H1 (cell line): Measurements from ENCODE around the gene CDKN1A. TPM values are rescaled to one million over a fixed set of nuclear protein-coding genes. Genes with fewer than 3 reads are reported as not detected.

ENCODE experiments used
- CTCF ChIA-PET: fragments of 300-600 bp; sonication (Branson Sonifier 250); formaldehyde crosslinking; loops from one replicate; lab custom pipeline; 2021; ENCODE audit not compliant: partially characterized antibody; lab: Charles Lee
- POLR2A ChIA-PET: fragments of 300-600 bp; sonication (Branson Sonifier 250); formaldehyde crosslinking; loops from one replicate; lab custom pipeline; 2021; ENCODE audit warnings: inconsistent platforms; ENCODE audit not compliant: partially characterized antibody; lab: Charles Lee
- DNase-seq, 2 experiments: peaks; one replicate each; pipeline versions ENCODE4 v3.0.0 to v3.0.0-alpha.2; 2010 to 2022; ENCODE audit warnings: low spot score in 2 of 2, low read depth in 1 of 2, mixed read lengths in 1 of 2
- FAIRE-seq: peaks from 2 replicates; lab custom pipeline; 2011; peaks lifted over from hg19 to GRCh38; lab: Jason Lieb, UNC
- H2AFZ ChIP-seq: 2 replicates; pipeline ENCODE4 v1.8.1; 2012; ENCODE audit warnings: low read length, inconsistent platforms
- H2AK5ac ChIP-seq: 2 replicates; pipeline ENCODE4 v1.6.1; 2013; ENCODE audit warnings: low read depth, low read length
- H2BK120ac ChIP-seq: replicated peaks from 2 replicates; pipeline ENCODE3; 2013; ENCODE audit warnings: low read depth, low read length, inconsistent platforms
- H2BK12ac ChIP-seq: 2 replicates; pipeline ENCODE4 v1.6.1; 2013; ENCODE audit warnings: low read depth, low read length
- H2BK15ac ChIP-seq: 2 replicates; pipeline ENCODE4 v1.6.1; 2013; ENCODE audit warnings: low read length
- H2BK20ac ChIP-seq: 2 replicates; pipeline ENCODE4 v1.6.1; 2013; ENCODE audit warnings: low read length
- H2BK5ac ChIP-seq: 2 replicates; pipeline ENCODE4 v1.6.1; 2013; ENCODE audit warnings: low read depth, low read length
- H3K14ac ChIP-seq: 2 replicates; pipeline ENCODE4 v1.6.1; 2013; ENCODE audit warnings: inconsistent platforms; ENCODE audit not compliant: insufficient read length
- H3K18ac ChIP-seq: 2 replicates; pipeline ENCODE4 v1.6.1; 2013; ENCODE audit warnings: low read length; ENCODE audit errors: extremely low read depth
- H3K23ac ChIP-seq: 2 replicates; pipeline ENCODE4 v1.6.1; 2013; ENCODE audit warnings: inconsistent platforms; ENCODE audit not compliant: insufficient read length
- H3K23me2 ChIP-seq: 2 replicates; pipeline ENCODE4 v1.6.1; 2013; ENCODE audit warnings: low read depth, low read length
- H3K27ac ChIP-seq: 2 replicates; pipeline ENCODE4 v1.6.1; 2011; ENCODE audit warnings: low read depth, low read length, inconsistent platforms
- H3K27me3 ChIP-seq, 4 experiments: replicated peaks in 1 of 4; 1 replicate in 1 of 4; 2 replicates in 3 of 4; pipeline versions ENCODE4 v1.6.1 to v1.8.1; 2011 to 2013; ENCODE audit warnings: low read length in 3 of 4, mild to moderate bottlenecking in 3 of 4, inconsistent platforms in 2 of 4, mixed read lengths in 2 of 4, moderate library complexity in 1 of 4; ENCODE audit not compliant: control insufficient read depth in 3 of 4, insufficient read depth in 3 of 4; ENCODE audit errors: extremely low read depth in 1 of 4
- H3K36me3 ChIP-seq, 4 experiments: 2 replicates each; pipeline versions ENCODE4 v1.6.1 to v1.8.1; 2011 to 2013; ENCODE audit warnings: mild to moderate bottlenecking in 4 of 4, low read length in 3 of 4, moderate library complexity in 2 of 4, control low read depth in 1 of 4, inconsistent platforms in 1 of 4; ENCODE audit not compliant: insufficient read depth in 4 of 4, control insufficient read depth in 2 of 4
- H3K4ac ChIP-seq: replicated peaks from 2 replicates; pipeline ENCODE3; 2013; ENCODE audit warnings: low read length, low read depth, mixed read lengths, inconsistent platforms; ENCODE audit not compliant: insufficient read length
- H3K4me1 ChIP-seq, 4 experiments: replicated peaks in 1 of 4; 1 replicate in 1 of 4; 2 replicates in 3 of 4; pipeline versions ENCODE4 v1.6.1 to v1.8.1; 2011 to 2013; ENCODE audit warnings: low read length in 3 of 4, inconsistent platforms in 2 of 4, mixed read lengths in 1 of 4; ENCODE audit not compliant: insufficient read depth in 4 of 4, control insufficient read depth in 3 of 4
- H3K4me2 ChIP-seq, 2 experiments: 2 replicates each; pipeline versions ENCODE4 v1.6.1 to v1.8.1; 2011 to 2013; ENCODE audit warnings: low read depth in 2 of 2, low read length in 2 of 2, control low read depth in 1 of 2, inconsistent platforms in 1 of 2, mild to moderate bottlenecking in 1 of 2; ENCODE audit not compliant: insufficient read depth in 1 of 2
- H3K4me3 ChIP-seq, 4 experiments: fragments of 200-600, 300-600 bp in 1 of 4; sonication (generic), shearing (Covaris generic), sonication (Bioruptor Twin) in 1 of 4; 2 replicates each; pipeline versions ENCODE4 v1.5.1 to v1.8.1; 2011 to 2016; ENCODE audit warnings: low read length in 4 of 4, low read depth in 3 of 4, control low read depth in 2 of 4, inconsistent platforms in 2 of 4, mild to moderate bottlenecking in 2 of 4, mixed read lengths in 1 of 4, moderate library complexity in 1 of 4; ENCODE audit not compliant: insufficient read depth in 2 of 4; ENCODE audit errors: extremely low read depth in 1 of 4
- H3K56ac ChIP-seq: replicated peaks from 2 replicates; pipeline ENCODE3; 2013; ENCODE audit warnings: low read depth, mild to moderate bottlenecking, mixed read lengths, low read length, inconsistent platforms; ENCODE audit not compliant: insufficient read length
- H3K79me1 ChIP-seq: 2 replicates; pipeline ENCODE4 v1.6.1; 2013; ENCODE audit warnings: low read depth, low read length, control low read depth
- H3K79me2 ChIP-seq, 2 experiments: 2 replicates each; pipeline versions ENCODE4 v1.6.1 to v1.8.1; 2012 to 2013; ENCODE audit warnings: low read length in 2 of 2, mild to moderate bottlenecking in 2 of 2, inconsistent platforms in 1 of 2; ENCODE audit not compliant: insufficient read depth in 2 of 2, control insufficient read depth in 1 of 2
- H3K9ac ChIP-seq, 4 experiments: replicated peaks in 1 of 4; 1 replicate in 1 of 4; 2 replicates in 3 of 4; pipeline versions ENCODE4 v1.6.1 to v1.8.1; 2011 to 2013; ENCODE audit warnings: low read depth in 3 of 4, low read length in 3 of 4, control low read depth in 2 of 4, mild to moderate bottlenecking in 2 of 4, moderate library complexity in 2 of 4, inconsistent platforms in 1 of 4; ENCODE audit errors: extremely low read depth in 1 of 4
- H3K9me3 ChIP-seq, 2 experiments: 2 replicates each; pipeline versions ENCODE4 v1.6.1 to v1.8.1; 2012 to 2013; ENCODE audit warnings: mild to moderate bottlenecking in 2 of 2, moderate library complexity in 2 of 2, control low read depth in 1 of 2, inconsistent platforms in 1 of 2, low read depth in 1 of 2, low read length in 1 of 2, mixed read lengths in 1 of 2; ENCODE audit not compliant: insufficient read depth in 2 of 2
- H4K20me1 ChIP-seq, 2 experiments: replicated peaks in 1 of 2; 2 replicates each; pipeline versions ENCODE3 to v1.8.1; 2011 to 2013; ENCODE audit warnings: inconsistent platforms in 2 of 2, low read length in 2 of 2, mild to moderate bottlenecking in 1 of 2; ENCODE audit not compliant: insufficient read depth in 2 of 2, control insufficient read depth in 1 of 2
- H4K5ac ChIP-seq: 2 replicates; pipeline ENCODE4 v1.6.1; 2013; ENCODE audit warnings: low read length, low read depth, mixed read lengths, inconsistent platforms; ENCODE audit not compliant: insufficient read length
- H4K8ac ChIP-seq: 2 replicates; pipeline ENCODE4 v1.8.0; 2013; ENCODE audit warnings: mild to moderate bottlenecking, moderate library complexity, low read length, inconsistent platforms; ENCODE audit not compliant: insufficient read depth; ENCODE audit errors: extremely low read depth
- H4K91ac ChIP-seq: replicated peaks from 2 replicates; pipeline ENCODE3; 2013; ENCODE audit warnings: low read length, mixed read lengths, inconsistent platforms; ENCODE audit not compliant: insufficient read length
- CBX8 ChIP-seq: fragments of 300-800, 300-1000 bp; sonication (generic); IDR thresholded peaks from 2 replicates; pipeline ENCODE4 v1.7.1; 2016; ENCODE audit warnings: low read depth, low read length, borderline replicate concordance
- EZH2 ChIP-seq: fragments of 200-600 bp; sonication (generic); IDR thresholded peaks from 2 replicates; pipeline ENCODE4 v1.7.1; 2012; ENCODE audit warnings: low read depth, mild to moderate bottlenecking, moderate library complexity, low read length, inconsistent platforms; ENCODE audit not compliant: severe bottlenecking
- PHF8 ChIP-seq: fragments of 200-600 bp; sonication (generic); conservative IDR thresholded peaks from 2 replicates; pipeline ENCODE4 v1.7.1; 2012; ENCODE audit warnings: low read depth, mild to moderate bottlenecking, inconsistent platforms, low read length, moderate library complexity
- SIX5 ChIP-seq: IDR thresholded peaks from 2 replicates; pipeline ENCODE4 v1.6.1; 2011; ENCODE audit warnings: mild to moderate bottlenecking, low read depth, low read length
- SP4 ChIP-seq: IDR thresholded peaks from 2 replicates; pipeline ENCODE4 v1.6.1; 2012; ENCODE audit warnings: low read length, inconsistent platforms
- TAF7 ChIP-seq: optimal IDR thresholded peaks from 2 replicates; pipeline ENCODE3; 2011; ENCODE audit warnings: low read depth, mild to moderate bottlenecking, inconsistent platforms, low read length, moderate library complexity, borderline replicate concordance
- WGBS, 2 experiments: shearing (Covaris generic) in 1 of 2; methylation state at CpG; one replicate each; pipeline versions ENCODE4 v1.1.6 to v1.1.7; 2013 to 2015; ENCODE audit warnings: low lambda C conversion rate in 2 of 2, mixed read lengths in 2 of 2, inconsistent platforms in 1 of 2, low coverage in 1 of 2, missing lambda C conversion rate in 1 of 2; ENCODE audit not compliant: insufficient replicate concordance in 2 of 2, insufficient coverage in 1 of 2, insufficient read length in 1 of 2; ENCODE audit errors: extremely low coverage in 1 of 2, missing lambda C conversion rate in 1 of 2; 5-methylcytosine and 5-hydroxymethylcytosine counted together
- polyA plus RNA-seq, 7 experiments: library from polyadenylated mRNA; depleted of rRNA in 3 of 7; stranded (reverse) in 5 of 7; unstranded in 2 of 7; fragments of >200 nt in 5 of 7; fragments of 200-250 nt in 2 of 7; gene quantifications; 1 replicate in 5 of 7; 2 replicates in 1 of 7; 4 replicates in 1 of 7; pipeline versions ENCODE4 v1.2.1 to v1.2.3, GENCODE V29; 2011 to 2013; ENCODE audit warnings: missing spikeins in 2 of 7, mixed read lengths in 2 of 7
- total RNA-seq: library from RNA; stranded (reverse); fragmentation: NEBNext Ultra II Directional; extraction: Animal tissue kit (Norgen Biotek cat#: 25700); gene quantifications from 2 replicates; pipeline ENCODE4 v1.2.1, GENCODE V29; 2021

The CDKN1A gene
- total and polyA plus RNA-seq, 2 of the 8 experiments (the other 6 are each of a cell fraction or from before 2014, with no cell fraction given) = 15.2 to 36.0 TPM

GRCh38 chr6:36728289-36729160 lies 50.0 kb downstream of the CDKN1A start:
- H3K79me2 ChIP-seq = no peaks in the 10 kb centered on the region
- H3K27ac ChIP-seq = no peak overlapping the region
- H3K9me3 ChIP-seq = no peaks in the 10 kb centered on the region
- H4K8ac ChIP-seq = no peak overlapping the region
- WGBS, 2 experiments = 88% methylated on average over 11 of the region's 11 CpGs; no CpG with 5 or more reads in 1 of the 2 experiments
- no peak overlapping the region for H3K14ac ChIP-seq
- TF ChIP-seq SIX5 (no peak), EZH2 (no peak), CBX8 (no peak), SP4 (no peak), TAF7 (no peak), PHF8 (no peak)
- no peak overlapping the region for H3K4me3 ChIP-seq
- H3K23me2 ChIP-seq = no peaks in the 10 kb centered on the region; the same call in 1 of the 2 replicates
- CTCF ChIA-PET = interaction anchor here (1.4 kb wide), 1 partner anchor 50 kb away, joined by 3 read pairs; no protein-coding TSS in a partner anchor
- no peak overlapping the region for H3K56ac ChIP-seq
- no peak overlapping the region for H3K4me2 ChIP-seq
- H4K5ac ChIP-seq = no peak overlapping the region
- H2BK5ac ChIP-seq = no peak overlapping the region
- no peak overlapping the region for H4K91ac ChIP-seq
- H3K18ac ChIP-seq = no peak overlapping the region
- H3K36me3 ChIP-seq = no peaks in the 10 kb centered on the region
- H2AFZ ChIP-seq = no peak overlapping the region
- H2BK120ac ChIP-seq = no peak overlapping the region
- H3K9ac ChIP-seq = no peak overlapping the region
- H3K79me1 ChIP-seq = no peaks in the 10 kb centered on the region
- H3K4me1 ChIP-seq = peaks cover 0 to 7% (median 4%) of the 10 kb centered on the region in 4 experiments; a peak in 3 of 7 replicates
- no peak overlapping the region for H3K4ac ChIP-seq
- no peaks in the 10 kb centered on the region for H4K20me1 ChIP-seq
- no peak overlapping the region for H2BK20ac ChIP-seq
- no peak overlapping the region for H2BK12ac ChIP-seq
- DNase-seq = no peak
- FAIRE-seq = no peak
- H3K27me3 ChIP-seq = no peaks in the 10 kb centered on the region
- H2AK5ac ChIP-seq = no peak overlapping the region
- POLR2A ChIA-PET = no interaction called here
- H2BK15ac ChIP-seq = peak overlapping the region; percentile 29; the same call in 1 of the 2 replicates
- no peak overlapping the region for H3K23ac ChIP-seq
